Transverse colon (tissue), 4 donors: ENCODE results near the gene PDE8A. TPM values are rescaled to one million over a fixed set of nuclear protein-coding genes. Genes with fewer than 3 reads are reported as not detected.

Source experiments
- DNase-seq: peaks from one replicate; pipeline ENCODE4 v3.0.0-alpha.2; 2019
- H3K27ac ChIP-seq, 4 donors: fragments of 200-600 bp; sonication (generic); 2 replicates each; pipeline ENCODE4 v1.5.1; 2016 to 2018; ENCODE audit warnings: inconsistent platforms in 4 of 4
- H3K27me3 ChIP-seq: fragments of 200-600 bp; sonication (generic); 2 replicates; pipeline ENCODE4 v1.5.1; 2017; ENCODE audit warnings: inconsistent platforms
- H3K36me3 ChIP-seq, 4 donors: fragments of 200-600 bp; sonication (generic); 2 replicates each; pipeline ENCODE4 v1.5.1; 2017 to 2019; ENCODE audit warnings: inconsistent platforms in 4 of 4
- H3K4me1 ChIP-seq, 4 donors: fragments of 200-600 bp; sonication (generic); 2 replicates each; pipeline ENCODE4 v1.5.1; 2017 to 2020; ENCODE audit warnings: inconsistent platforms in 4 of 4
- H3K4me3 ChIP-seq, 4 donors: fragments of 200-600 bp; sonication (generic); 1 replicate in 1 of 4; 2 replicates in 3 of 4; pipeline versions ENCODE4 v1.5.1 to v1.6.1; 2017 to 2019; ENCODE audit warnings: inconsistent platforms in 4 of 4
- H3K9me3 ChIP-seq, 2 donors: fragments of 200-600 bp; sonication (generic); 2 replicates each; pipeline ENCODE4 v1.5.1; 2017 to 2019; ENCODE audit warnings: inconsistent platforms in 2 of 2
- EP300 ChIP-seq: sonication (generic); formaldehyde crosslinking; IDR thresholded peaks from one replicate; pipeline ENCODE4 v1.6.1; 2017; ENCODE audit warnings: antibody characterized with exemption, low read depth
- POLR2A ChIP-seq: fragments of 450-650 bp; IDR thresholded peaks from one replicate; pipeline ENCODE4 v1.6.1; 2016; ENCODE audit warnings: antibody characterized with exemption, mild to moderate bottlenecking, moderate library complexity
- POLR2AphosphoS5 ChIP-seq, 3 donors: sonication (generic); formaldehyde crosslinking; IDR thresholded peaks; one replicate each; pipeline ENCODE4 v1.6.1; 2016; ENCODE audit warnings: antibody characterized with exemption in 3 of 3
- WGBS, 2 donors: methylation state at CpG; one replicate each; pipeline ENCODE4 v1.1.5; 2018; ENCODE audit warnings: low coverage in 1 of 2; 5-methylcytosine and 5-hydroxymethylcytosine counted together
- in situ Hi-C, 4 donors: fragments of 200-750 bp; cut with MboI; loops; one replicate each; pipeline versions ENCODE4 v1.15.0 to v1.15.1; 2017; ENCODE audit warnings: low sequenced_read_pairs in 3 of 4, low pct_ligation_motif_present in 1 of 4, low pct_unique_long_range_greater_than_20kb in 1 of 4
- intact Hi-C: fragments of 100-400 bp; cut with DNase I; formaldehyde crosslinking; loops from one replicate; pipeline ENCODE4 v1.15.1; 2023; ENCODE audit warnings: low total_unique reads
- total RNA-seq, 4 donors: library from RNA; depleted of rRNA; stranded (reverse); fragments of >200 nt; gene quantifications; one replicate each; pipeline ENCODE4 v1.1.0, GENCODE V29; 2016
- TF ChIP-seq, protein P1 (sequence below), 5 experiments: fragments of 200-600 bp in 3 of 5; fragments of 450-650 bp in 2 of 5; sonication (generic) in 3 of 5; IDR thresholded peaks; 1 replicate in 2 of 5; 2 replicates in 3 of 5; pipeline ENCODE4 v1.5.1; 2016 to 2017; ENCODE audit warnings: antibody characterized with exemption in 5 of 5, inconsistent platforms in 3 of 5, mild to moderate bottlenecking in 2 of 5, moderate library complexity in 1 of 5

Gene PDE8A
- total RNA-seq, 4 donors from 2014 or later = 115 to 188 (median 165) TPM

DNA sequence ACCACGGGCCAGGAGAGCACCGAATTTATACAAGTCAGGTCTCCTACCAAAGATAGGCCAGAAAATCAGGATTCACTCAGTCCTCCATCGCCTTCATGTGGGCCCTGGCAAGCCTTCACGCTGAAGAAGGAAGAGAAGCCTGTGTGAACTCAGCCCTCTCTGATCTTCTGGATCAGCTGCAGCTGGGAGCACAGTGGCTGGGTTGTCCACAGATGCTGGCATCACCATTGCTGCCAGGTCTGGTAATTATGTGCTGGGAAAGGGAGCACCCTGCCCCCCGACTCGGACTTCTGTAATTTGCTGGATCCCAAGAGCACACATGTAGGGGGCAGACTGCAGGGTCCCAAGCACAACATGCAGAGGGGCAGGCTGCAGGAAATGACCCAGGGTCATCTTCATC lies 12.4 kb upstream of the PDE8A start:
- in situ Hi-C loops = loop anchor here in 2 of 4 donors (10.0 to 25.0 kb wide), 3 partner anchors 76 to 318 kb away; no protein-coding TSS in a partner anchor
- TF ChIP-seq POLR2A = no peak
- TF ChIP-seq, protein P1, sequence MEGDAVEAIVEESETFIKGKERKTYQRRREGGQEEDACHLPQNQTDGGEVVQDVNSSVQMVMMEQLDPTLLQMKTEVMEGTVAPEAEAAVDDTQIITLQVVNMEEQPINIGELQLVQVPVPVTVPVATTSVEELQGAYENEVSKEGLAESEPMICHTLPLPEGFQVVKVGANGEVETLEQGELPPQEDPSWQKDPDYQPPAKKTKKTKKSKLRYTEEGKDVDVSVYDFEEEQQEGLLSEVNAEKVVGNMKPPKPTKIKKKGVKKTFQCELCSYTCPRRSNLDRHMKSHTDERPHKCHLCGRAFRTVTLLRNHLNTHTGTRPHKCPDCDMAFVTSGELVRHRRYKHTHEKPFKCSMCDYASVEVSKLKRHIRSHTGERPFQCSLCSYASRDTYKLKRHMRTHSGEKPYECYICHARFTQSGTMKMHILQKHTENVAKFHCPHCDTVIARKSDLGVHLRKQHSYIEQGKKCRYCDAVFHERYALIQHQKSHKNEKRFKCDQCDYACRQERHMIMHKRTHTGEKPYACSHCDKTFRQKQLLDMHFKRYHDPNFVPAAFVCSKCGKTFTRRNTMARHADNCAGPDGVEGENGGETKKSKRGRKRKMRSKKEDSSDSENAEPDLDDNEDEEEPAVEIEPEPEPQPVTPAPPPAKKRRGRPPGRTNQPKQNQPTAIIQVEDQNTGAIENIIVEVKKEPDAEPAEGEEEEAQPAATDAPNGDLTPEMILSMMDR (IDR thresholded peaks at IDR 0.05) = no peak
- no peak for TF ChIP-seq POLR2AphosphoS5 (IDR thresholded peaks at IDR 0.05)
- TF ChIP-seq EP300 = no peak
- DNase-seq = no peak
- Histone ChIP-seq H3K4me1 (no peaks in the 10 kb centered on the region), H3K27ac (no peak overlapping the region), H3K9me3 (no peaks in the 10 kb centered on the region), H3K4me3 (no peak overlapping the region), H3K36me3 (no peaks in the 10 kb centered on the region), H3K27me3 (no peaks in the 10 kb centered on the region)
- 81% methylated on average over 6 of the region's 6 CpGs; no CpG with 5 or more reads in 1 of the 2 donors for WGBS, 2 donors
- intact Hi-C loops = no loop called here

DNA sequence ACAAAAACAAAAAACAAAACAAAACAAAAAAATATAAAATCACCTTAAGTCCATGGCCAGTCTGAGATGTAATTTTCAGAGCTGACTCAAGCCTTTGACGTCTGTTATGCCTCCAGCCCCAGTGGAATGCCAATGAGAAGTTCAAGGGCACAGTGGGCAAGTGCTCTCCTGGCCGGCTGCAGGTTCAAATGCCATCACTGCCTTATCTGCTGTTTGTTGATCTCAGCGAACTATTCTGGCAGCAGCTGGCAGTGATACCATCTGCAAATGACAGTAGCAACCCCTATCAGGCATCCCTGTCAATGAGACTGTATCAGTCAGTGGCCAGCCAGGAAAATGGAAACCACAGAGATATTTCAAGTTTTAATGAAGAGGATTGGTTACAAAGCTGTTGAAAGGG lies 10.8 kb upstream of the PDE8A start:
- Histone ChIP-seq H3K4me1 (no peaks in the 10 kb centered on the region), H3K27me3 (no peaks in the 10 kb centered on the region), H3K4me3 (no peak overlapping the region), H3K36me3 (no peaks in the 10 kb centered on the region), H3K9me3 (no peaks in the 10 kb centered on the region), H3K27ac (no peak overlapping the region)
- in situ Hi-C loops = loop anchor here in 2 of 4 donors (10.0 to 25.0 kb wide), 3 partner anchors 64 to 316 kb away; no protein-coding TSS in a partner anchor
- intact Hi-C loops = no loop called here
- TF ChIP-seq EP300 = no peak
- no peak for TF ChIP-seq POLR2A
- TF ChIP-seq POLR2AphosphoS5 (IDR thresholded peaks at IDR 0.05) = no peak
- TF ChIP-seq, protein P1 (IDR thresholded peaks at IDR 0.05) = no peak
- no peak for DNase-seq
- 69 to 73% methylated on average over 3 of the region's 3 CpGs for WGBS, 2 donors

DNA sequence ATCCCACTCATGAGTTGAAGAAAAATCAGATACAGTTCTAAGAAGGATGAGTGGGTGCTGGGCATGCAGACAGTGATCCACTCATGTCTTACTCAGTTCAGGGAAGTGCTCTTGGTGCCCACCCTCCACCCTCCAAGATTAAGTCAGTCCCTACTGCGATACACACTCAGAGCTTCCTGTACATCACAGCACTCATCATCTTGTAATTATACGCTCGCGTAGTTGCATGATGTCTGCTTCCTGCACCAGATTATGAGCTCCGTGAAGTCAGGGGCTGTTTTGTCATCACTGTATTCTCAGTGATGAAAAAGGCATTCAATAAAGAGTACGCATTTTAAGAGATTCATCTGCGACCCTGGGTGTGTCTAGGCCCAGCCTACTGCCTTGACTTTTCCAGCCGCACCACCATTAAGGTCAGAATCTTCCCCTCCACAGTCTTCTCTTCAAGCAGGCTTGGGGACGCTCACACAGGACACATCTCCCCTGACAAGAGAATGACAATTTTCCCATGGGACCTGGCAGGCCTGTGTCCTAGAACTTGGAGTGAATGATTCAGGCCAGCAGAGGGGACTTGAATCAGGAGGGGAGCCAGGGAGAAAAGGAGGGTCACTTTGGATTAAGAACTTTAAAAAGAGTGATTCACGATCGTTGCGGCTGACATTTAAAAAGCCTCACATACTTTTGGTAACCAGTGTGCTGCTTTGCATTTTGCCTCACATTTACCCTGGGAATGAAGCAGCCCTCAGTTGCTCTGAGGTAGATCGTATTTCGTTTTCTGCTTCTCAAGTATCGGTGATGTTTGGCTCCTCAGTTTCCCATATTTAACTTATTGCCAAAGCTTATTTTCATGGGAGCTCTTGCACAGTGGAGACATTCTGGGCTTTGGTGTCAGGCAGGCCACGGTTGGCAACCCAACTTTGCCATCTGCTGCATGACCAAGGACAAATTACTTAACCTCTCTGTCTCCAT lies 7.9 kb upstream of the PDE8A start:
- in situ Hi-C loops = loop anchor here in 2 of 4 donors (10.0 to 25.0 kb wide), 3 partner anchors 61 to 314 kb away; no protein-coding TSS in a partner anchor
- H3K4me3 ChIP-seq = no peak overlapping the region
- DNase-seq = no peak
- H3K9me3 ChIP-seq = no peaks in the 10 kb centered on the region
- TF ChIP-seq, protein P1 (IDR thresholded peaks at IDR 0.05) = no peak
- TF ChIP-seq EP300 = no peak
- TF ChIP-seq POLR2A = no peak
- no peak for TF ChIP-seq POLR2AphosphoS5 (IDR thresholded peaks at IDR 0.05)
- intact Hi-C loops = no loop called here
- no peaks in the 10 kb centered on the region for H3K27me3 ChIP-seq
- no peaks in the 10 kb centered on the region for H3K4me1 ChIP-seq
- no peak overlapping the region for H3K27ac ChIP-seq
- no peaks in the 10 kb centered on the region for H3K36me3 ChIP-seq
- WGBS, 2 donors = 88 to 89% methylated on average over 4 to 16 of the region's 16 CpGs

DNA sequence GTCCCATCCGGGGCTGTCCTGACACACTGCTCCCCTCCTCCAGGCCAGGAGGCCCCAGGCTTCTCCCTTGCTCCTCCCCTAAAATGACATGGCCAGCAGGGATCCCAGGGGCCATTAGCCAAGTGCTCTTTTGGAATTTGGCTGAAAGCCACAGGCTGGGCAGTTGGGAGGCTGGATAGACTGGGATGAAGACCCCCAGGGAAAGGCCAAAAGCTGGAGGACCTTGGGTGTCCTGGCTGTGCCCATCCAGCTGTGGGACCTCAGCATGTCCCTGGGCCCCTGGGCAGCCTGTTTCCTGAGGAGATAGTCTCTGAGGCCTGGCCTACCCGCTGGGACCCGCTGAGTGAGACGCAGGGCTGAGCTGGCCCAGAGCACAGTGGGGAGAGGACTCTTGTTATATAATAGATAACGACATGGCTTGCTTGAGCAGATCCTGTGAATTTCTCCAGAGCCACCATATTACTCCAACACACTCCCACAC lies 5.7 kb upstream of the PDE8A start:
- in situ Hi-C loops = loop anchor here in 1 of 4 donors (10.0 kb wide), 1 partner anchor 59 kb away; no protein-coding TSS in a partner anchor
- Histone ChIP-seq H3K27ac (no peak overlapping the region), H3K4me3 (no peak overlapping the region), H3K27me3 (no peaks in the 10 kb centered on the region), H3K9me3 (no peaks in the 10 kb centered on the region), H3K4me1 (peaks cover 3 to 9% (median 8%) of the 10 kb centered on the region in 4 donors), H3K36me3 (no peaks in the 10 kb centered on the region)
- no peak for DNase-seq
- WGBS, 2 donors = 91% methylated on average over 5 of the region's 5 CpGs; no CpG with 5 or more reads in 1 of the 2 donors
- intact Hi-C loops = no loop called here
- no peak for TF ChIP-seq POLR2A
- TF ChIP-seq POLR2AphosphoS5 (IDR thresholded peaks at IDR 0.05) = no peak
- TF ChIP-seq EP300 = no peak
- TF ChIP-seq, protein P1 (IDR thresholded peaks at IDR 0.05) = no peak
